Natural killer cell (primary cell): Measurements from ENCODE around the gene GALNT16. TPM values are rescaled to one million over a fixed set of nuclear protein-coding genes. Genes with fewer than 3 reads are reported as not detected.

Experiments
- ATAC-seq, 3 donors: fragments of 150-1000 bp in 2 of 3; fragments of 200-7000 bp in 1 of 3; cut with Tn5 transposase; 1 replicate in 1 of 3; 2 replicates in 2 of 3; pipeline ENCODE4 v1.10.0; 2021; ENCODE audit warnings: mild to moderate bottlenecking in 2 of 3, moderate library complexity in 2 of 3
- DNase-seq, 2 donors: peaks; one replicate each; pipeline versions ENCODE4 v3.0.0 to v3.0.0-alpha.2; 2013 to 2021; ENCODE audit warnings: mixed read lengths in 1 of 2
- H3K27ac ChIP-seq: one replicate; pipeline ENCODE4 v1.5.1; 2013; ENCODE audit warnings: mild to moderate bottlenecking, low read length
- H3K27me3 ChIP-seq: one replicate; pipeline ENCODE4 v1.6.1; 2013; ENCODE audit warnings: low read length; ENCODE audit not compliant: control insufficient read depth, insufficient read depth
- H3K36me3 ChIP-seq: one replicate; pipeline ENCODE4 v1.6.1; 2013; ENCODE audit warnings: low read length; ENCODE audit not compliant: control insufficient read depth, insufficient read depth
- H3K4me1 ChIP-seq: one replicate; pipeline ENCODE4 v1.6.1; 2013; ENCODE audit warnings: low read length; ENCODE audit not compliant: control insufficient read depth, insufficient read depth
- H3K4me3 ChIP-seq: one replicate; pipeline ENCODE4 v1.5.1; 2013; ENCODE audit warnings: low read length
- H3K9me3 ChIP-seq: one replicate; pipeline ENCODE4 v1.6.1; 2013; ENCODE audit warnings: low read length; ENCODE audit not compliant: control insufficient read depth, insufficient read depth
- H3K27ac Mint-ChIP-seq, 2 donors: one replicate each; pipeline ENCODE4 v1.8.0; 2022; ENCODE audit warnings: mild to moderate bottlenecking in 2 of 2, mixed read lengths in 2 of 2, moderate library complexity in 1 of 2
- H3K27me3 Mint-ChIP-seq, 2 donors: one replicate each; pipeline ENCODE4 v1.8.0; 2022; ENCODE audit warnings: low read depth in 2 of 2, mixed read lengths in 2 of 2
- H3K36me3 Mint-ChIP-seq: one replicate; pipeline ENCODE4 v1.8.0; 2022; ENCODE audit warnings: mixed read lengths
- H3K4me1 Mint-ChIP-seq, 2 donors: one replicate each; pipeline ENCODE4 v1.8.0; 2022; ENCODE audit warnings: mixed read lengths in 2 of 2
- H3K4me3 Mint-ChIP-seq: one replicate; pipeline ENCODE4 v1.8.0; 2022; ENCODE audit warnings: mild to moderate bottlenecking, moderate library complexity, mixed read lengths
- H3K9me3 Mint-ChIP-seq, 2 donors: one replicate each; pipeline ENCODE4 v1.8.0; 2022; ENCODE audit warnings: mixed read lengths in 2 of 2
- WGBS: methylation state at CpG from one replicate; pipeline ENCODE4 v1.1.7; 2013; ENCODE audit warnings: missing lambda C conversion rate; ENCODE audit not compliant: insufficient coverage; 5-methylcytosine and 5-hydroxymethylcytosine counted together
- intact Hi-C: fragments of 100-400 bp; cut with micrococcal nuclease; formaldehyde crosslinking; loops from one replicate; pipeline ENCODE4 v1.14.2; 2022
- total RNA-seq, 4 donors: library from RNA; stranded (reverse); fragments of 120-200 nt in 1 of 4; gene quantifications; one replicate each; pipeline versions ENCODE4 v1.2.3 to v1.2.4, GENCODE V29; 2013 to 2022
- TF ChIP-seq, protein P1 (sequence below): fragments of 200-600 bp; IDR thresholded peaks from one replicate; pipeline ENCODE4 v1.8.0; 2022; ENCODE audit warnings: antibody characterized with exemption

GALNT16 gene
- total RNA-seq, 3 donors from 2014 or later (not counting 1 experiment from before 2014, with no cell fraction given): not detected

DNA sequence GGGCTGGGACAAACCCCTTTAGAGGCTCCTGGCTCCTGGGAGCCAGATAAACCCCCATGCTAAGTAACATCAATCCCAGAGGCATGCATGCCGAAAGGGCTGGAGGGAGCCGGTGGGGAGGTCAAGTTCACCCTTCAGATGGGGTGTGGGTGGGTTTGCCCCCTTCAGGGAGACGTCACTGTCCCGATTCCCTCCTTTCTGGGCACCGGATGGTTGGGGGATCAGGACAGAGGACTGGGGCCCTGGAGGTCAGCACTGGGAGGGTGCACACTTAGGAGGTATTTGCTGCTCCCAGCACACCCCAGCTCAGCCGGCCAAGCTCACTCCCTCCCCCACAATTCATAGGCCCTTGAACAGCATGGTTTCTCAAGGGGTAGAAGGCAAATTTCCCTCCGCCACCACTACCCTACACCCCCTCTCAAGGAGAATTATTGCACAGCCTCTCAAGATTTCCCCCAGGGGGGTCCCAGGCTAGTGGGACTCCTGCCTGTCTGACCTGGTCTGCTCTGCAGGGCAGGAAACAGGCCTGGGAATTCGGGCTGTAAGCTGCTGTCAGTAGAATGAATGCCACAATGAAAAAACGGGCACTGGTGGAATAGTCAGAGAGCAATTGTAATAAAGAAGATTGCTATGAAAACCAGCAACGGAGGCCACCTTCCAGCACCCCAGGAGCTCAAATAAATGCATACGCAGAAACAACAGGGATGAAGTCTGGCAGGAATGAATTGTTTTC, 63.5 kb downstream of the GALNT16 start:
- Histone ChIP-seq H3K4me1 (no peaks in the 10 kb centered on the region), H3K36me3 (no peaks in the 10 kb centered on the region), H3K27me3 (no peaks in the 10 kb centered on the region), H3K9me3 (no peaks in the 10 kb centered on the region), H3K27ac (no peak overlapping the region), H3K4me3 (no peak overlapping the region)
- ATAC-seq (no peak), DNase-seq (peak in 1 of 2 donors; percentile 7)
- H3K36me3 Mint-ChIP-seq: no peaks in the 10 kb centered on the region
- TF ChIP-seq, protein P1, sequence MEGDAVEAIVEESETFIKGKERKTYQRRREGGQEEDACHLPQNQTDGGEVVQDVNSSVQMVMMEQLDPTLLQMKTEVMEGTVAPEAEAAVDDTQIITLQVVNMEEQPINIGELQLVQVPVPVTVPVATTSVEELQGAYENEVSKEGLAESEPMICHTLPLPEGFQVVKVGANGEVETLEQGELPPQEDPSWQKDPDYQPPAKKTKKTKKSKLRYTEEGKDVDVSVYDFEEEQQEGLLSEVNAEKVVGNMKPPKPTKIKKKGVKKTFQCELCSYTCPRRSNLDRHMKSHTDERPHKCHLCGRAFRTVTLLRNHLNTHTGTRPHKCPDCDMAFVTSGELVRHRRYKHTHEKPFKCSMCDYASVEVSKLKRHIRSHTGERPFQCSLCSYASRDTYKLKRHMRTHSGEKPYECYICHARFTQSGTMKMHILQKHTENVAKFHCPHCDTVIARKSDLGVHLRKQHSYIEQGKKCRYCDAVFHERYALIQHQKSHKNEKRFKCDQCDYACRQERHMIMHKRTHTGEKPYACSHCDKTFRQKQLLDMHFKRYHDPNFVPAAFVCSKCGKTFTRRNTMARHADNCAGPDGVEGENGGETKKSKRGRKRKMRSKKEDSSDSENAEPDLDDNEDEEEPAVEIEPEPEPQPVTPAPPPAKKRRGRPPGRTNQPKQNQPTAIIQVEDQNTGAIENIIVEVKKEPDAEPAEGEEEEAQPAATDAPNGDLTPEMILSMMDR: no peak
- no peaks in the 10 kb centered on the region for H3K4me1 Mint-ChIP-seq
- no peaks in the 10 kb centered on the region for H3K9me3 Mint-ChIP-seq
- no peak overlapping the region for H3K27ac Mint-ChIP-seq
- no peak overlapping the region for H3K4me3 Mint-ChIP-seq
- peaks cover 0 to 5% of the 10 kb centered on the region in 2 donors for H3K27me3 Mint-ChIP-seq
- 88% methylated on average over 11 of the region's 11 CpGs for WGBS
- intact Hi-C loops: no loop called here

DNA sequence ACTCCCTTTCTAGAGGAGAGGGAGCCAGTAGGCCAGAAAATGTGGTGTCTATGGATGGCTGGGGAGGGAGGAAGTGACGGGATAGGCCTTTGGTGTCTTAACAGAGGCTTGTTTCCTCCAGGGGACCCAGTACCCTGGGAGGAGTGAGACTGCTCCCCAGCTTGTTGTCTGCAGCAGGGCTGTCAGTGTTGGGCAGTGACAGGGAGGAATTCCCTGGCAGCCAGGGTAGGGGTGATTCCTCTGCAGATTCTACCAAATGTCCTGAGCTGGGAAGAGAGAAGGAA, 64.0 kb downstream of the GALNT16 start:
- H3K36me3 ChIP-seq: no peaks in the 10 kb centered on the region
- TF ChIP-seq, protein P1: no peak
- no peak overlapping the region for H3K4me3 Mint-ChIP-seq
- H3K4me1 Mint-ChIP-seq: no peaks in the 10 kb centered on the region
- ATAC-seq: no peak
- H3K27ac Mint-ChIP-seq: no peak overlapping the region
- H3K4me3 ChIP-seq: no peak overlapping the region
- no peaks in the 10 kb centered on the region for H3K9me3 ChIP-seq
- peak in 1 of 2 donors; percentile 1 for DNase-seq
- no peaks in the 10 kb centered on the region for H3K36me3 Mint-ChIP-seq
- WGBS: 78% methylated on average over 1 of the region's 1 CpG
- H3K9me3 Mint-ChIP-seq: no peaks in the 10 kb centered on the region
- H3K27me3 ChIP-seq: no peaks in the 10 kb centered on the region
- intact Hi-C loops: no loop called here
- no peak overlapping the region for H3K27ac ChIP-seq
- no peaks in the 10 kb centered on the region for H3K4me1 ChIP-seq
- H3K27me3 Mint-ChIP-seq: peaks cover 0 to 5% of the 10 kb centered on the region in 2 donors

DNA sequence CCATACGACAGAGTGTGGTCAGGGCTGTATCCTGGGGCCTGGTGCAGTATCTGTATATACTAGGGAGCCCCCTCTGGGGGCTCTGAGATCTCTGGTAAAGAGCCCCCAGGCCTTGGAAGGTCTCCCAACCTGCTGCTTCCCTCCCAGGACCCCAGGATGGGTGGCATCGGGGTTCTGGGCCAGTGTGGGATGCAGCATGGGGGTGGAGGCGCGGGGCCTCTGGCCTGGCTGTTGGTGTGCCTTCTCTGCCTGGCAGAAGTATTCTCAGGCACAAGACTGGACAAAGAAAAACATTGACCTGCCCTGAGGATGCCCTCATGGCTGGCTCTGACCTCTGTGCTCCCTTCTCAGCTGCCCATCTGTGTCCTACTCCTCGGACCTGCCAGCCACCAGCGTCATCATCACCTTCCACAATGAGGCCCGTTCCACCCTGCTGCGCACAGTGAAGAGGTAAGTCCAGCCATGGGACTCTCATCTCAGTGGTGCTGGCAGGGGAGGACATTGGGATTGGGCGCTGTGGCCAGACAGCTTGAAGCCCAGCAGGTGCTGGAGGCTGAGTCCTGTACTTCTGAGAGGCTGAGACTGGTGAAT, 64.5 kb downstream of the GALNT16 start:
- H3K27me3 Mint-ChIP-seq: peaks cover 0 to 5% of the 10 kb centered on the region in 2 donors
- no peaks in the 10 kb centered on the region for H3K4me1 Mint-ChIP-seq
- DNase-seq (peak in 1 of 2 donors; percentile 3), ATAC-seq (no peak)
- Histone ChIP-seq H3K9me3 (no peaks in the 10 kb centered on the region), H3K27me3 (no peaks in the 10 kb centered on the region), H3K4me1 (no peaks in the 10 kb centered on the region), H3K36me3 (no peaks in the 10 kb centered on the region), H3K4me3 (no peak overlapping the region), H3K27ac (no peak overlapping the region)
- no peaks in the 10 kb centered on the region for H3K36me3 Mint-ChIP-seq
- H3K27ac Mint-ChIP-seq: no peak overlapping the region
- WGBS: 93% methylated on average over 9 of the region's 9 CpGs
- H3K9me3 Mint-ChIP-seq: no peaks in the 10 kb centered on the region
- intact Hi-C loops: no loop called here
- TF ChIP-seq, protein P1: no peak
- no peak overlapping the region for H3K4me3 Mint-ChIP-seq
